ENCODE measurements around the gene NAV2.

- no peak for TF ChIP-seq RAD21 (conservative IDR thresholded peaks at IDR 0.05)
- TF ChIP-seq, protein P1, sequence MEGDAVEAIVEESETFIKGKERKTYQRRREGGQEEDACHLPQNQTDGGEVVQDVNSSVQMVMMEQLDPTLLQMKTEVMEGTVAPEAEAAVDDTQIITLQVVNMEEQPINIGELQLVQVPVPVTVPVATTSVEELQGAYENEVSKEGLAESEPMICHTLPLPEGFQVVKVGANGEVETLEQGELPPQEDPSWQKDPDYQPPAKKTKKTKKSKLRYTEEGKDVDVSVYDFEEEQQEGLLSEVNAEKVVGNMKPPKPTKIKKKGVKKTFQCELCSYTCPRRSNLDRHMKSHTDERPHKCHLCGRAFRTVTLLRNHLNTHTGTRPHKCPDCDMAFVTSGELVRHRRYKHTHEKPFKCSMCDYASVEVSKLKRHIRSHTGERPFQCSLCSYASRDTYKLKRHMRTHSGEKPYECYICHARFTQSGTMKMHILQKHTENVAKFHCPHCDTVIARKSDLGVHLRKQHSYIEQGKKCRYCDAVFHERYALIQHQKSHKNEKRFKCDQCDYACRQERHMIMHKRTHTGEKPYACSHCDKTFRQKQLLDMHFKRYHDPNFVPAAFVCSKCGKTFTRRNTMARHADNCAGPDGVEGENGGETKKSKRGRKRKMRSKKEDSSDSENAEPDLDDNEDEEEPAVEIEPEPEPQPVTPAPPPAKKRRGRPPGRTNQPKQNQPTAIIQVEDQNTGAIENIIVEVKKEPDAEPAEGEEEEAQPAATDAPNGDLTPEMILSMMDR (IDR thresholded peaks at IDR 0.05; ENCODE audit: poor library complexity, severe bottlenecking) = no peak
- no peak for TF ChIP-seq SMC3 (conservative IDR thresholded peaks at IDR 0.05; ENCODE audit: poor library complexity)
- no peak for TF ChIP-seq MXI1 (conservative IDR thresholded peaks at IDR 0.05; ENCODE audit: poor library complexity, severe bottlenecking)
- no peak for TF ChIP-seq POLR2AphosphoS5 (IDR thresholded peaks at IDR 0.05)
- TF ChIP-seq EP300 (conservative IDR thresholded peaks at IDR 0.05; ENCODE audit: poor library complexity, severe bottlenecking) = no peak
- TF ChIP-seq TAF1 (IDR thresholded peaks at IDR 0.05; ENCODE audit: low read depth) = no peak
Measured at GRCh38 chr11:20026629-20027555, 314.3 kb downstream of the NAV2 start.

Data from neural cell (in vitro differentiated cells).